Fibroblast of lung (primary cell): ENCODE results near the gene TMCO6.

Source experiments
- CTCF ChIP-seq, 2 donors: IDR thresholded peaks in 1 of 2; conservative IDR thresholded peaks in 1 of 2; 1 replicate in 1 of 2; 2 replicates in 1 of 2; pipeline ENCODE4 v1.5.1; 2011 to 2012; ENCODE audit warnings: low read length in 2 of 2, control low read depth in 1 of 2, inconsistent platforms in 1 of 2, low read depth in 1 of 2, mild to moderate bottlenecking in 1 of 2
- EZH2 ChIP-seq: IDR thresholded peaks from 2 replicates; pipeline ENCODE4 v1.5.1; 2012; ENCODE audit warnings: low read length, control low read depth, mild to moderate bottlenecking; ENCODE audit errors: missing control alignments

- TF ChIP-seq EZH2 (no peak), CTCF (conservative IDR thresholded peaks at IDR 0.05 in 1 of 2, IDR thresholded peaks at IDR 0.05 in 1 of 2; ENCODE audit: low read depth in 1 of 2, low read length in 2 of 2) (no peak)
Observed at GRCh38 chr5:140628711-140629110, 10.5 kb upstream of the TMCO6 start.
